GM21381 (cell line): ENCODE data around the gene TEX13A.

Experiments used
- ATAC-seq: cut with Tn5 transposase; IDR thresholded peaks from one replicate; pipeline ENCODE4 v1.9.1; 2021; ENCODE audit warnings: mild to moderate bottlenecking, moderate library complexity; ENCODE audit not compliant: unreplicated experiment

The TEX13A gene

GRCh38 chrX:105179644-105180043, 40.9 kb downstream of the TEX13A start:
- ATAC-seq = no peak

GRCh38 chrX:105173071-105173470, 47.4 kb downstream of the TEX13A start:
- no peak for ATAC-seq
